ENCODE measurements around the gene RILP. TPM values are rescaled to one million over a fixed set of nuclear protein-coding genes. Genes with fewer than 3 reads are reported as not detected.
A peak's percentile ranks its signal among the peaks of the same experiment; 100 is the strongest.
"Not testable (repeated sequence)": the region's sequence is repeated elsewhere in the genome, so short reads cannot be mapped to it uniquely, and the experiment has no call there.

The RILP gene
- total RNA-seq, 1 donor from 2014 or later = 3.4 TPM

- DNase-seq (ENCODE audit: low read depth) (no peak), FAIRE-seq (no peak)
- Histone ChIP-seq H3K27me3 (ENCODE audit: control insufficient read depth, insufficient read depth, low read length) (no peaks in the 10 kb centered on the region), H3K36me3 (ENCODE audit: control insufficient read depth, insufficient read depth, low read length) (peaks cover 46% of the 10 kb centered on the region), H3K4me3 (ENCODE audit: low read depth, low read length) (no peak overlapping the region)
- TF ChIP-seq, protein P1, sequence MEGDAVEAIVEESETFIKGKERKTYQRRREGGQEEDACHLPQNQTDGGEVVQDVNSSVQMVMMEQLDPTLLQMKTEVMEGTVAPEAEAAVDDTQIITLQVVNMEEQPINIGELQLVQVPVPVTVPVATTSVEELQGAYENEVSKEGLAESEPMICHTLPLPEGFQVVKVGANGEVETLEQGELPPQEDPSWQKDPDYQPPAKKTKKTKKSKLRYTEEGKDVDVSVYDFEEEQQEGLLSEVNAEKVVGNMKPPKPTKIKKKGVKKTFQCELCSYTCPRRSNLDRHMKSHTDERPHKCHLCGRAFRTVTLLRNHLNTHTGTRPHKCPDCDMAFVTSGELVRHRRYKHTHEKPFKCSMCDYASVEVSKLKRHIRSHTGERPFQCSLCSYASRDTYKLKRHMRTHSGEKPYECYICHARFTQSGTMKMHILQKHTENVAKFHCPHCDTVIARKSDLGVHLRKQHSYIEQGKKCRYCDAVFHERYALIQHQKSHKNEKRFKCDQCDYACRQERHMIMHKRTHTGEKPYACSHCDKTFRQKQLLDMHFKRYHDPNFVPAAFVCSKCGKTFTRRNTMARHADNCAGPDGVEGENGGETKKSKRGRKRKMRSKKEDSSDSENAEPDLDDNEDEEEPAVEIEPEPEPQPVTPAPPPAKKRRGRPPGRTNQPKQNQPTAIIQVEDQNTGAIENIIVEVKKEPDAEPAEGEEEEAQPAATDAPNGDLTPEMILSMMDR (IDR thresholded peaks at IDR 0.05; ENCODE audit: insufficient read depth, low read length, severe bottlenecking) = no peak
Observed at GRCh38 chr17:1661045-1661444, 11.4 kb upstream of the RILP start.

DNA sequence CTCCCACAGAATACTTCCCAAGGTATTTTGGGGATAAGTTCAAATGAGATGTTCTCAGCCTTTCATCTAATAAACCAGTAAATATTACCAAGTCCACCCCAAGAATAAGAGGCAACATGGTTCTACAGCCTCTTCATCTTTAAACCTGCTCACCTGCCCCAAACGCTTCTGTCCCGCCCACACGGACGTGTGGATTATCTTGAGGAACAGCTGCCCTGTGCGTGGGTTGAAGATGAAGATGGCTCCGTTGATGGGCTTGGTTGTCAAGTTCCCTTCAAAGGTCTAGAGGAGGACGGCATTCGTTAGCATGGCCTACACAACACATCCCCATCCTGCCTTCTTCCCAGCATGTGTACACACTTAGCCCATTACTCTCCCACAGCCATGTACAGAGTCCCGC lies 8.4 kb upstream of the RILP start:
- peaks cover 62% of the 10 kb centered on the region for H3K36me3 ChIP-seq (ENCODE audit: control insufficient read depth, insufficient read depth, low read length)
- TF ChIP-seq, protein P1 (IDR thresholded peaks at IDR 0.05; ENCODE audit: insufficient read depth, low read length, severe bottlenecking) = no peak
- DNase-seq (ENCODE audit: low read depth) (no peak), FAIRE-seq (peak; percentile 84)
- no peak overlapping the region for H3K4me3 ChIP-seq (ENCODE audit: low read depth, low read length)
- H3K27me3 ChIP-seq (ENCODE audit: control insufficient read depth, insufficient read depth, low read length) = no peaks in the 10 kb centered on the region

GRCh38 chr17:1653735-1654134 lies 4.1 kb upstream of the RILP start:
- no peak for DNase-seq (ENCODE audit: low read depth)
- no peak for FAIRE-seq
- TF ChIP-seq, protein P1 (IDR thresholded peaks at IDR 0.05; ENCODE audit: insufficient read depth, low read length, severe bottlenecking) = no peak
- Histone ChIP-seq H3K27me3 (ENCODE audit: control insufficient read depth, insufficient read depth, low read length) (no peaks in the 10 kb centered on the region), H3K36me3 (ENCODE audit: control insufficient read depth, insufficient read depth, low read length) (peaks cover 48% of the 10 kb centered on the region), H3K4me3 (ENCODE audit: low read depth, low read length) (no peak overlapping the region)

DNA sequence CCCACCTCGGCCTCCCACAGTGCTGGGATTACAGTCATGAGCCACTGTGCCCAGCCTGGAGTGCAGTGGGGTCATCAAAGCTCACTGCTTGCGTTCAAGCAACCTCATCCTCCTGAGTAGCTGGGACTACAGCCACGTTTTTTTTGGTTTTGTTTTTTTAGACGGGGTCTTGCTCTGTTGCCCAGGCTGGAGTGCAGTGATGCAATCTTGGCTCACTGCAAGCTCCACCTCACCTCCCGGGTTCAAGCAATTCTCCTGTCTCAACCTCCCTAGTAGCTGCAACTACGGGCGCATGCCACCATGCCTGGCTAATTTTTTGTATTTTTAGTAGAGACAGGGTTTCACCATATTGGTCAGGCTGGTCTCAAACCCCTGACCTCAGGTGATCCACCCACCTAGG lies 3.1 kb upstream of the RILP start:
- not testable (repeated sequence) for FAIRE-seq; DNase-seq (ENCODE audit: low read depth); H3K27me3 ChIP-seq (ENCODE audit: control insufficient read depth, insufficient read depth, low read length); H3K4me3 ChIP-seq (ENCODE audit: low read depth, low read length)
- H3K36me3 ChIP-seq (ENCODE audit: control insufficient read depth, insufficient read depth, low read length) = peaks cover 40% of the 10 kb centered on the region

DNA sequence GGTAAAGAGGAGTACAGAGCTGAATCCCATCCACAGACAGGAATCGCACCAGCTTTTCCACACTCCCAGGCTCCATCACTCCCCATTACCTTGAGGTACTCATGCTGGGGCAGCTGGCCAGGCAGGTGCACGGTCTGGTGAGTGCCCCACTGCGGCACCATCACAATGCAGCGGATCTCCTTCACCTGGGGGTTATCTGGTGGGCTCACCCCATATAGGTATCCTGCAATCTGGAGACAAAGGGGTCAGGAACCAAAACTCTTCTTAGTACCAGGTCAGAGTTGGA lies 1.8 kb upstream of the RILP start:
- H3K36me3 ChIP-seq (ENCODE audit: control insufficient read depth, insufficient read depth, low read length) = peaks cover 39% of the 10 kb centered on the region
- no peak for FAIRE-seq
- TF ChIP-seq, protein P1 (IDR thresholded peaks at IDR 0.05; ENCODE audit: insufficient read depth, low read length, severe bottlenecking) = no peak

DNA sequence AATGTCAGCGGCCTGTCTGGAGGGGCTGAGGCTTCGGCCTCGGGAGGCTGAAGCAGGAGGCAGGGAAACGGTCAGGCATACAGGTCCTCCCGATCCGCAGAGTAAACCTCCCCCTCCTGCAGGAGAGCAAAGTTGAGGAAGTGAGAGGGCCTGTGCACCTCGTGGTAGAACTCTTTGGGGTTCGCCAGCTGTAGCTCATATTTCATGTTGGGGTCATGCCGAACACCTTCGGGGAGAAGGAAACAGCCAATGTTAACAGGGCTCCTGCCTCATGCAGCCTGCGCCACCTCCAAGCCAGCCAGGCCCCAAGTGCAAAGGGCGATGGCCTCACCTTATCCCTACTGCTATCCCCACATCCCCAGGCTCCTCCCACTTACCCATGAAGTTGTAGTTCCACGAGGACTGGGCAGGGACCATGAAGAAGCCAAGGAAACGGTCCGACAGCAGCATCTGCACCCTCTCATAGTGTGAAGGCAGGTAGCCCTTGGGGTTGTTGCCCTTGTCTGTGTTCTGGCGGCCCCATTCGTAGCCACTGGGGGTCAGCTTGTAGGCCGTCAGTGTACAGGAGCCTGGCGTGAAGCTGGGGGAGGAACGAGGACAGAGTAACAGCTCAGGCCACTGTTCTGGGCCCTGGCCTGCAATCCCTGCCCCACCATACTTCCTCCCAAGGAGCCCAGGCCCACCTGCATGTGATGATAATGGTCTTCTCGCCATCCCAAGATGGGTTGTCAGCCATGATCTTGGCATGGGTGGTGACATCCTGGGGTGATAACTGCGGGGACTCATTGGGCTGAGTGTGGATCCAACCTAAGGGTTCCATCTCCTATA lies 1.3 kb upstream of the RILP start:
- no peak for DNase-seq (ENCODE audit: low read depth)
- TF ChIP-seq, protein P1 (IDR thresholded peaks at IDR 0.05; ENCODE audit: insufficient read depth, low read length, severe bottlenecking) = no peak
- Histone ChIP-seq H3K36me3 (ENCODE audit: control insufficient read depth, insufficient read depth, low read length) (peaks cover 34% of the 10 kb centered on the region), H3K27me3 (ENCODE audit: control insufficient read depth, insufficient read depth, low read length) (no peaks in the 10 kb centered on the region), H3K4me3 (ENCODE audit: low read depth, low read length) (no peak overlapping the region)
- no peak for FAIRE-seq

More for the DNA sequence above, 1.8 kb upstream of the RILP start:
- Histone ChIP-seq H3K27me3 (ENCODE audit: control insufficient read depth, insufficient read depth, low read length) (no peaks in the 10 kb centered on the region), H3K4me3 (ENCODE audit: low read depth, low read length) (no peak overlapping the region)
- no peak for DNase-seq (ENCODE audit: low read depth)
